ENCODE results near the gene SUPT20HL2. TPM values are rescaled to one million over a fixed set of nuclear protein-coding genes. Genes with fewer than 3 reads are reported as not detected.

SUPT20HL2 gene
- total and polyA plus RNA-seq, 4 donors = not detected

DNA sequence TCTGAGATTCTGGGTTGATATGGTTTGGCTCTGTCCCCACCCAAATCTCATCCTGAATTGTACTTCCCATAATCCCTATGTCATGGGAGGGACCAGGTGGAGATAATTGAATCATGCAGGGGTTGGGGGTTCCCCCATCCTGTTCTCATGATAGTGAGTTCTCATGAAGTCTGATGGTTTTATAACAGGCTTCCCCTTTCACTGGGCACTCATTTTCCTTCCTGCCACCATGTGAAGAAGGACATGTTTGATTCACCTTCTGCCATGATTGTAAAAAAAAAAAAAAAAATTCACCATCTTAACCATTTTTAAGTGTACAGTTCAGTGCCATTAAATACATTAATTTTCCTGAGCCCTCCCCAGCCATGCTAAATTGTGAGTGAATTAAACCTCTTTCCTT, 42.6 kb downstream of the SUPT20HL2 start:
- H3K9me3 ChIP-seq (ENCODE audit: control insufficient read depth in 4 of 4, low read length in 3 of 4) = no peaks in the 10 kb centered on the region
- no peak for TF ChIP-seq REST (IDR thresholded peaks at IDR 0.05)
- TF ChIP-seq JUND (IDR thresholded peaks at IDR 0.05) = no peak
- no peak for TF ChIP-seq FOXA1 (IDR thresholded peaks at IDR 0.05)
- TF ChIP-seq CTCF (IDR thresholded peaks at IDR 0.05; ENCODE audit: low read depth, low read length, missing input control) = no peak
- TF ChIP-seq, protein P1, sequence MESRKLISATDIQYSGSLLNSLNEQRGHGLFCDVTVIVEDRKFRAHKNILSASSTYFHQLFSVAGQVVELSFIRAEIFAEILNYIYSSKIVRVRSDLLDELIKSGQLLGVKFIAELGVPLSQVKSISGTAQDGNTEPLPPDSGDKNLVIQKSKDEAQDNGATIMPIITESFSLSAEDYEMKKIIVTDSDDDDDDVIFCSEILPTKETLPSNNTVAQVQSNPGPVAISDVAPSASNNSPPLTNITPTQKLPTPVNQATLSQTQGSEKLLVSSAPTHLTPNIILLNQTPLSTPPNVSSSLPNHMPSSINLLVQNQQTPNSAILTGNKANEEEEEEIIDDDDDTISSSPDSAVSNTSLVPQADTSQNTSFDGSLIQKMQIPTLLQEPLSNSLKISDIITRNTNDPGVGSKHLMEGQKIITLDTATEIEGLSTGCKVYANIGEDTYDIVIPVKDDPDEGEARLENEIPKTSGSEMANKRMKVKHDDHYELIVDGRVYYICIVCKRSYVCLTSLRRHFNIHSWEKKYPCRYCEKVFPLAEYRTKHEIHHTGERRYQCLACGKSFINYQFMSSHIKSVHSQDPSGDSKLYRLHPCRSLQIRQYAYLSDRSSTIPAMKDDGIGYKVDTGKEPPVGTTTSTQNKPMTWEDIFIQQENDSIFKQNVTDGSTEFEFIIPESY (IDR thresholded peaks at IDR 0.05) = no peak
- no peak for DNase-seq (ENCODE audit: low spot score)

GRCh38 chrX:24268786-24269185, 45.1 kb downstream of the SUPT20HL2 start:
- Histone ChIP-seq H3K27me3 (ENCODE audit: control insufficient read depth in 4 of 4, insufficient read depth in 4 of 4, low read length in 3 of 4) (peaks cover 0 to 4% (median 0%) of the 10 kb centered on the region in 4 donors), H3K4me3 (ENCODE audit: low read depth in 1 of 3, low read length in 3 of 3) (no peak overlapping the region), H3K36me3 (ENCODE audit: control insufficient read depth in 4 of 4, insufficient read depth in 3 of 4, low read depth in 1 of 4, low read length in 3 of 4) (no peaks in the 10 kb centered on the region), H3K4me1 (ENCODE audit: control insufficient read depth in 4 of 4, insufficient read depth in 4 of 4, low read length in 3 of 4) (no peaks in the 10 kb centered on the region), H3K9me3 (ENCODE audit: control insufficient read depth in 4 of 4, low read length in 3 of 4) (no peaks in the 10 kb centered on the region), H3K27ac (ENCODE audit: low read depth in 1 of 2, low read length in 2 of 2) (no peak overlapping the region), H3K9ac (ENCODE audit: low read depth in 1 of 2, low read length in 2 of 2) (no peak overlapping the region)
- 95% methylated on average over 5 of the region's 5 CpGs for WGBS
- no peak for DNase-seq (ENCODE audit: low spot score)
- TF ChIP-seq NR2F2 (IDR thresholded peaks at IDR 0.05) = no peak
- TF ChIP-seq JUND (IDR thresholded peaks at IDR 0.05) = no peak
- no peak for TF ChIP-seq RXRA (IDR thresholded peaks at IDR 0.05)
- no peak for TF ChIP-seq GABPA (IDR thresholded peaks at IDR 0.05 in 1 of 2, conservative IDR thresholded peaks at IDR 0.05 in 1 of 2)
- TF ChIP-seq, protein P1 (IDR thresholded peaks at IDR 0.05) = no peak
- no peak for TF ChIP-seq HNF4A (conservative IDR thresholded peaks at IDR 0.05)
- TF ChIP-seq SP1 (IDR thresholded peaks at IDR 0.05) = no peak
- no peak for TF ChIP-seq HNF4G (IDR thresholded peaks at IDR 0.05)
- TF ChIP-seq FOXA1 (IDR thresholded peaks at IDR 0.05) = no peak

More for the DNA sequence above, 42.6 kb downstream of the SUPT20HL2 start:
- Histone ChIP-seq H3K9ac (ENCODE audit: low read depth in 1 of 2, low read length in 2 of 2) (no peak overlapping the region), H3K36me3 (ENCODE audit: control insufficient read depth in 4 of 4, insufficient read depth in 3 of 4, low read depth in 1 of 4, low read length in 3 of 4) (no peaks in the 10 kb centered on the region), H3K27me3 (ENCODE audit: control insufficient read depth in 4 of 4, insufficient read depth in 4 of 4, low read length in 3 of 4) (peaks cover 0 to 4% (median 0%) of the 10 kb centered on the region in 4 donors), H3K4me1 (ENCODE audit: control insufficient read depth in 4 of 4, insufficient read depth in 4 of 4, low read length in 3 of 4) (no peaks in the 10 kb centered on the region), H3K27ac (ENCODE audit: low read depth in 1 of 2, low read length in 2 of 2) (no peak overlapping the region), H3K4me3 (ENCODE audit: low read depth in 1 of 3, low read length in 3 of 3) (no peak overlapping the region)

Data from liver (tissue), 9 donors.